Measurements from ENCODE around the gene PAX8.

The PAX8 gene

GRCh38 chr2:113219889-113220641 is 58.7 kb downstream of the PAX8 start:
- peak in 1 of 2 experiments; percentile 20 for DNase-seq

GRCh38 chr2:113219525-113219888 is 59.2 kb downstream of the PAX8 start:
- no peak for DNase-seq

GRCh38 chr2:113219092-113219441 is 59.7 kb downstream of the PAX8 start:
- DNase-seq, result no peak

DNA sequence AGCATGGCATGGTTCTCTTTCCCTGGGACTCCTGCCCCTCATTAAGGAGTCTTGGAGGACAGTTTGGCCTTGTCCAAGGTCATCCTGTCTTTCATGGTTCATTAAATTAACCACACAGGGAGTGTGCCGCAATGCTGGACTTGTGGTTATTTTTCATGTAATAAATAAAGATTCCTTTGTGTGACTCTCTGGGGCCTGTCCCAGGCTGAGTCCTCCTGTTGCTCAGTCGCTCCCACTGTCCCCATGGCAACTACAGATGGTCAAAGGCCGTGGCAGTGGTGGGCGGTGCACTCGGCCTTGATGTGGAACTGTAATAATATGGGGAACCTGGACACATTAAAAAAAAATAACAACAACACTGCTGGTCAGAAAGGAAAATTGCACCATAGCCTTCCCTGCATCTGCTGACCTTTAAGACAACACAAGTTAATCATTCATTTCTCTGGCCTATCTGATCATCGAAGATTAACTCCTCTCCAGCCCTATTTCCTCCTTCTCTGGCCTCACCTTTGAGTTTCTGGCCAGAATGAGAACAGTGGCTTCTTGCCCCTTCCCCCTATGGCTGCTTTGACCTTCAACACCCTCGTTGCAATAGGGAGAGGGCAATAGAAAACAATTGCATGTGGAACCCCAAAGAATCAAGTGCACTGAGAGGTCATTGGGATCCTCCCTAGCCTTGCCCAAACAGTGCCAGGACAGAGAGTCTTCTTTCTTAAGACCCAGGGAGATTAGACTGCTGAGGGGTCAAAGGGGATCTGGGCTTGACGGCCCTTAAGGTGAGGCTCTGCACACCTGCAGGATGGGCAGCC is 60.2 kb downstream of the PAX8 start:
- DNase-seq, result no peak

- DNase-seq, result no peak
These were observed 61.1 kb downstream of the PAX8 start for GRCh38 chr2:113217455-113218282.

DNA sequence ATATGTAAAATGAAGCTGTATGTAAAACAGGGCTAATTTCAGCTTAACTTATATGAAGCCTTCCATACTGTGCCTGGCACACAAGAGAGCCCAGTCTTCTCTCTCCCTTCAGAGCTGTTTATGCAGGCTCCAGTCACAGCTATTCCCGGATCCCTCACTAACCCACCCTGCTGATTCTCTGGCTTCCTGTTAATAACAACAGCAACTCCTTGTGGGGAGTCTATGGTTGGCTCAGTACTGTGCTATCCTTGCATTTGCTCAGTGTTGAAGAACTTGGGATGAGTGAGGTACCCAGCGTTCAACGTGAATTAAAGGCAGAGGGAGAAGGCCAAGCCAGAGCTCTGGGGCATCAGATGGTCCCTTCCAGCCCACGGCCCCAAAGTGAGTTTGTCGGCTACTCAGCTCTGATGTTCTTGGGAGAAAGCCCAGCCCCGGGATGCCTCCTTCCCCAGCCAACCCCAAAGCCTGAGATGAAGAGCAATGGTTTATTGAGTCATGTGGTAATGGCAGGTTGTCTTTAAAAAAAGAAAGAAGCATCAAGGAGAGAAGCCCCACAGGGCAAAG is 61.7 kb downstream of the PAX8 start:
- no peak for DNase-seq

DNA sequence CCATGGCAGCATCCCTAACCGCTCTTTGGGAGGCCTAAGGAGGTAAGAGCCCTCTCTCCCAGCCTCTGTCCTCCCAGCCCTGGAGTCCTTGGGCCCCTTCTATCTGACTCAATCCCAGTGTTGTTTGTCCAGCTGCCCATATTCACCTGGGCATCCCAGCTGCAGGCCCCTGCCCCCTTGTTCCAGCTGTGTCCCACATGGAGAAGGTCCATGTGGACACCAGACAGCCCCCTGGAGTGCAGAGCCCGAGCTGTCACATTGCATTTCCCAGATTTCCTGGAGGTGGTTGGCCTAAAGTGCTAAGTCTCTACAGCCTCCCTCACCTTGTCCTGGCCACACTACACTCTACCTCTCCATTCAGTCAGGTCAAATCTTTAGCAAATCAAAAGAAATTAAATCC is 62.4 kb downstream of the PAX8 start:
- no peak for DNase-seq

DNA sequence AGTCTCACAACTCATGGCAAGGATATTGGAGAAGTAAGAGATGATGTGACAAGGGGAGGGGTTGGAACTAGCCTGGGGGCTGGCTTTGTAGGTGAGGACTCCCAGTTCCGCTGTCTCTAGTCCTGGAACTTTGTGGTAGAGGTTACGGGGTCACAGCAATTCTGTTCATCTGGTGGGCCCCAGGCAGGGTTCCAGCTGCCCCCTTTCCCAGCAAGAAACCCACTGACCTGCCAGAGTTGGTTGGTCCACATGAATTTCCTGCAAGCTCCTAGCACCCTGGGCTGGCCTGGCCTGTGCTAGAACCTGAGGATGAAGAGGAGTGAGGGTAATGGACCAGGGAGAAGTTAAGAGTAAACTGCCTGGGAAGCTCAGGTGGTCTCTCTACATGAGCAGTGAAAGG is 63.7 kb downstream of the PAX8 start:
- no peak for DNase-seq

- no peak for DNase-seq
These were observed 64.6 kb downstream of the PAX8 start for GRCh38 chr2:113214141-113214540.

DNA sequence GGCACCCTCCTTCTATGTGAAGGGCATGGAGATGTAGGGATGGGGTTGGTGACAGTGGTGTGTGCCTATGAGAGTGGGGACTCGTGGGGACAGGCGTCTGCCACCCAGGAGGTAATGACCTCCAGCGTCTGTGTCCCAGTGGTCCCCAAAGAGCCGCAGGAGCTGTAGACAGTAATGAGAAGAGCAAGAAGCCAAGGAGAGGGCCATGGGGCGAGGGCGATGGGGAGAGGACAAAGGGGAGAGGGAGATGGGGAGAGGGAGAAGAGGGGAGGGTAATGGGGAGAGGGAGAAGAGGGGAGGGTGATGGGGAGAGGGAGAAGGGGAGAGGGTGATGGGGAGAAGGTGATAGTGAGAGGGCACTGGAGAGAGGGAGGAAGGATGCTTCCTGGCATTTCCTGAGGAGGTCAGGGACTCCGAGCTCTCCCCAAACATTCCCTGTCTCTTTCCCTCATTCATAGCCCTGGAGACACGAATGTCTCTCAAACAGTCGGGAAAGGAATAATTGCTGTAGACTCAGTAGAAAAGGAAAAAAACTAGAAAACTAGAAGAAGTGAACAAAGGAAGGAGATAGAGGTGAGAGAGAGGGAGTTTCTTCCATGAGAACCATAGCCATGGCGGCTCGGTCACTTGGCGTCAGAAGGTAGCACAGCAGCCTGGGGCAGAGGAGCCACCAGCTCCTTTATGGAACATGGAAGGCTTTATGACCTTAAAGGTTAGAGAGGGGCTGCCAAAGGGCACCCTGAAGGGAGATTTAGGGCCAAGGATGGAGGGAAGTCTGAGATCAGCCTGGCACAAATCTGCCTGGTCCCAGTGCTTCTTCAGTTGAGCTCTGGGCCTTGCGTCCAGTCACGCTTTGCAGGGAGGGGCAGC is 65.4 kb downstream of the PAX8 start:
- no peak for DNase-seq

GRCh38 chr2:113212245-113213060 is 66.3 kb downstream of the PAX8 start:
- DNase-seq, result no peak

DNA sequence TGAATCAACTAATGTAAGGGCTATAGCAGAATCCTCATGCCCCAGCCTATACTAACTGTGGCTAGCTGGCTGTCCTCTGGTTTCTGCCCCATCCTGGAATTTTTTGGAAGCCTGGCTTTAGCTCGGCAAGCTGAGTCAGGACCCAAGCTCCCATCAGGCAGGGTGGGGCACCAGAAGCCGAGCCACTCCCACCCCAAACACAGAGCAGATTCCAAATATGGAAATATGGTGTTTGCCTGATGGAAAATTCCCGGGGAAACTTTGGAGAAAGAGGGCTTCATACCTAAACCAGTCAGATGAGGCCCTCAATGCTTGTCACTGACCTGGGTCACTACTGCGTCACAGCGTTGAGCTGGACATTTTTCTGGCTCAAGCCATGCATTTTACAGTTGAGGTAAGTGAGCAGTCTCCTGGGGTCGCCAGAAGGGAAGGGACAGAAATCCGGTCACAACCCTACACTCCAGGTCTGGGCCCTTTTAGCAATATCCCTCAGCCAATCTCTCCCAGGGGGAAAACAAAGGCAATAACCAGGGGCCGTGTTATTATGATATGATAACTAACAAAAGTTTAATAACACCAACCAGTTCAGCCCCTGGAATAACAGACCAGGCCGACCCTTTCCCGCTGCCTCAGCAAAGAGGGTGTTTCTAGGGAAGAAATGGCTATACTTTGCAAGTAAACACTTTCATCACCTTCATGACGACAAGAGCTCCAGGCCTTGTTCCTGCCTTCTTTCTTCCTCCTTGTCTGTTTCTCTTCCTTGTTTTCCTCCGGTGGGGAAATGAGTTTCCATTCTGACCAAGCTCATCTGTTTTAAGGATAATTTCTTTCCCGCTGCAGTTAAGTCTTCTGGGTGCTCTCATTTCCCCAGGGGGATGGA is 67.3 kb downstream of the PAX8 start:
- no peak for DNase-seq

DNA sequence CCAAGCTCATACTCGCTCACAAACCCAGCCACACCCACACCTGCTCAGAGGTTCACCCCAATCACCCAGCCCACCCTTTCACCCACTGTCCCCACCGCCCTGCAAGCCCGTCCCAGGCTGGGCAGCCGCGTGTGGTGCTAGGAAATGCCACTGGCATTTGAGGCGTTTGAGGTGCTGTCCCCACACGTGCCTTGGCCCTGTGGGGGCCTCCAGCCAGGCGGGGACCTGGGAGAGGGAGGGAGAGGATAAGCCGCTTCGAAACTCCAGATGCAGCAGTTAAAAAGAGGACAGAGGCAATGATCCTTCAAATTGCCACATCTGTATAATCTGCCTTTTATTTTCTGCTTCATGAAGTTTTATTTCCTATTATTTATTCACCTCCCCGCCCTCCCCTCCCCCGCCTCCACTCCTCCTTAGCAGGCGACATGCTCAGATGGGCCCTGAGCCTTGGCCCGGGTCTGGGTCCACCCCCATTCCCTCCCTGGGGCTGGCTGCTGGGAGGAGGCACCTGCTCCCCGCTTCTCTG is 69.0 kb downstream of the PAX8 start:
- DNase-seq, result no peak

- no peak for DNase-seq
These were observed 69.6 kb downstream of the PAX8 start for GRCh38 chr2:113209011-113209645.

DNA sequence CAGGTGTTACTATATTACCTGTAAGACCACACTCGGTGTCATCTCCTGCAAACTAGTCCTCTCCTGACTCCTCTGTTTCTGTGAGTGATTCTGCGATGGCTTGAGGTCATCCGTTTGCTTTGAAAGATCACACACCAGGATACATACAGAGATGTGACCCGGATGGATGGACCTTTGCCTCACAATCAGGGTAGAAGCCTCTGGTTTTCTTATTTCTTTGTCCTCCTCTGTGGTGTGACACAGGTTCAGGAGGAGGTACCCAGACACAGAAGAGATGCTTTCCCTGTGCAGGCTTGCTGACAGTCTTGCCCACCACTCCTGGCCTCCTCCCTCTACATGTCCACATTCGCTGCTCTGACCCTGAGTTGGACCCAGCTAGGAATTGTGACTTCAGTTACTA is 70.3 kb downstream of the PAX8 start:
- no peak for DNase-seq

- no peak for DNase-seq
These were observed 71.7 kb downstream of the PAX8 start for GRCh38 chr2:113207021-113207420.

DNA sequence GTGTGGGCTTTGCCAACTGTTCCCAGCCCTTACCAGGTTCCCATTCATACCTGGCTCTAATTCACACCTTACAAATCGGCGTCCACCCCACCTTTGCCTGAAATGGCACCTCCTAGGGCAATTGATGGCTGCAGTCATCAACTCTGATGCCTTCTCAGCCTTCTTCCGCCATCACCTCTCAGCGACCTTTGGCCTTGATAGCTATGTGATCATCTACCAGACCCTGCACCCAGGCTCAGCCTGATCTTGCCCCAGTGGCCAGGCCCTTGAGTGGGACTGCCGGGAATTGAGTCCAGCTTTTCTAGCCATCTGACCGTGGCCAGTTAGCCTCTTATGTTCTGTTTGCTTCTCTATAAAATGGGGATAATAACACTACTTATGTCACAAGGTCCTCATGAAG is 72.5 kb downstream of the PAX8 start:
- no peak for DNase-seq

DNA sequence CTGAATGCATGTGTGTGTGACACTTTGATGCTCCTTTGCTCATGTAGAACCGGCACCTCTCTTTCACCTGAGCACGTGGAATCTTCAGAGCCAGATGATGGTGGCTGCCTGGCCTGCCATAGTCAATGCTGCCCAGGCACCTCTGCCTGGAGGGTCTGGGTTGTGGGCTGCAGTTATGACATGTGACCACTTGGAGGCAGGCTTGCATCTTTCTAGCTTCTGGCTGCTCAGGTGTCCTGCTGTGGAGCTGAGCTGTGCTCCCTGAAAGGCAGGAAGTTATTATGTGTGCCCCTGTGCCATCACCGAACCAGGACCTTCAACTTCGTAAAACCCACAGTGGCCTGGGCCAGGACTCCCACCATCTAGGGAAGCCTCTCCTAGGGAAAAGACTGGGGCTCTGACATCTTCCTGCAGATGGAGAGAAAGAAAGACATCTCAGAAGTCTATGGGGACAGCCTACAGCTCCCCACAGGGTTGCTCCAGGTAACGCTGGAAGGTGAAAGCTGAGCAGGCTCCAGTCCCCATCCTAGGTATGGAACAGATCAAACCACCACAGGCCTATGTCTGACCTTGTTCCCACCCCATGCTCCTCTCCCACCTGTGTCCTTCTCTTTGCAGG is 74.7 kb downstream of the PAX8 start:
- DNase-seq, result peak; percentile 41 to 57

- no peak for DNase-seq
These were observed 75.5 kb downstream of the PAX8 start for GRCh38 chr2:113203217-113203530.

All from SHP77 (cell line).